ENCODE measurements around the gene PUM2.
"Not testable (repeated sequence)": the region's sequence is repeated elsewhere in the genome, so short reads cannot be mapped to it uniquely, and the experiment has no call there.

Gene PUM2

GRCh38 chr2:20240291-20240690 is 110.4 kb downstream of the PUM2 start:
- not testable (repeated sequence) for H3K9me3 ChIP-seq (ENCODE audit: control insufficient read depth, low read length); H3K36me3 ChIP-seq (ENCODE audit: control insufficient read depth, insufficient read depth, low read length); H3K27ac ChIP-seq (ENCODE audit: insufficient read depth, low read depth, low read length, poor library complexity, severe bottlenecking); H3K27me3 ChIP-seq (ENCODE audit: control insufficient read depth, insufficient read depth, low read length, poor library complexity, severe bottlenecking); H3K4me3 ChIP-seq (ENCODE audit: insufficient read depth, low read depth, low read length); H3K4me1 ChIP-seq (ENCODE audit: control insufficient read depth, insufficient read depth, low read length)
- WGBS, 2 experiments, result 90 to 95% methylated on average over 6 of the region's 6 CpGs

- Histone ChIP-seq H3K4me3 (ENCODE audit: insufficient read depth, low read depth, low read length) (no peak overlapping the region), H3K27ac (ENCODE audit: insufficient read depth, low read depth, low read length, poor library complexity, severe bottlenecking) (no peak overlapping the region), H3K4me1 (ENCODE audit: control insufficient read depth, insufficient read depth, low read length) (no peaks in the 10 kb centered on the region), H3K27me3 (ENCODE audit: control insufficient read depth, insufficient read depth, low read length, poor library complexity, severe bottlenecking) (no peaks in the 10 kb centered on the region), H3K36me3 (ENCODE audit: control insufficient read depth, insufficient read depth, low read length) (no peaks in the 10 kb centered on the region), H3K9me3 (ENCODE audit: control insufficient read depth, low read length) (no peaks in the 10 kb centered on the region)
- WGBS, 2 experiments, result 78 to 82% methylated on average over 5 of the region's 5 CpGs
These were observed 114.1 kb downstream of the PUM2 start for GRCh38 chr2:20236496-20236895.

- Histone ChIP-seq H3K4me1 (ENCODE audit: control insufficient read depth, insufficient read depth, low read length) (no peaks in the 10 kb centered on the region), H3K27ac (ENCODE audit: insufficient read depth, low read depth, low read length, poor library complexity, severe bottlenecking) (no peak overlapping the region), H3K4me3 (ENCODE audit: insufficient read depth, low read depth, low read length) (no peak overlapping the region), H3K36me3 (ENCODE audit: control insufficient read depth, insufficient read depth, low read length) (no peaks in the 10 kb centered on the region), H3K9me3 (ENCODE audit: control insufficient read depth, low read length) (no peaks in the 10 kb centered on the region), H3K27me3 (ENCODE audit: control insufficient read depth, insufficient read depth, low read length, poor library complexity, severe bottlenecking) (no peaks in the 10 kb centered on the region)
- WGBS, 2 experiments, result 89 to 91% methylated on average over 10 of the region's 10 CpGs
These were observed 114.9 kb downstream of the PUM2 start for GRCh38 chr2:20235655-20236305.

- WGBS, 2 experiments, result 100% methylated on average over 2 of the region's 2 CpGs
- not testable (repeated sequence) for H3K27ac ChIP-seq (ENCODE audit: insufficient read depth, low read depth, low read length, poor library complexity, severe bottlenecking); H3K27me3 ChIP-seq (ENCODE audit: control insufficient read depth, insufficient read depth, low read length, poor library complexity, severe bottlenecking); H3K4me1 ChIP-seq (ENCODE audit: control insufficient read depth, insufficient read depth, low read length); H3K4me3 ChIP-seq (ENCODE audit: insufficient read depth, low read depth, low read length); H3K36me3 ChIP-seq (ENCODE audit: control insufficient read depth, insufficient read depth, low read length); H3K9me3 ChIP-seq (ENCODE audit: control insufficient read depth, low read length)
These were observed 116.0 kb downstream of the PUM2 start for GRCh38 chr2:20234597-20234996.

GRCh38 chr2:20232837-20233207 is 117.8 kb downstream of the PUM2 start:
- Histone ChIP-seq H3K27me3 (ENCODE audit: control insufficient read depth, insufficient read depth, low read length, poor library complexity, severe bottlenecking) (no peaks in the 10 kb centered on the region), H3K9me3 (ENCODE audit: control insufficient read depth, low read length) (no peaks in the 10 kb centered on the region), H3K36me3 (ENCODE audit: control insufficient read depth, insufficient read depth, low read length) (no peaks in the 10 kb centered on the region), H3K4me1 (ENCODE audit: control insufficient read depth, insufficient read depth, low read length) (no peaks in the 10 kb centered on the region), H3K27ac (ENCODE audit: insufficient read depth, low read depth, low read length, poor library complexity, severe bottlenecking) (no peak overlapping the region), H3K4me3 (ENCODE audit: insufficient read depth, low read depth, low read length) (no peak overlapping the region)
- 94 to 95% methylated on average over 5 of the region's 5 CpGs for WGBS, 2 experiments

- Histone ChIP-seq H3K27me3 (ENCODE audit: control insufficient read depth, insufficient read depth, low read length, poor library complexity, severe bottlenecking) (no peaks in the 10 kb centered on the region), H3K4me3 (ENCODE audit: insufficient read depth, low read depth, low read length) (no peak overlapping the region), H3K4me1 (ENCODE audit: control insufficient read depth, insufficient read depth, low read length) (no peaks in the 10 kb centered on the region), H3K36me3 (ENCODE audit: control insufficient read depth, insufficient read depth, low read length) (no peaks in the 10 kb centered on the region), H3K9me3 (ENCODE audit: control insufficient read depth, low read length) (no peaks in the 10 kb centered on the region), H3K27ac (ENCODE audit: insufficient read depth, low read depth, low read length, poor library complexity, severe bottlenecking) (no peak overlapping the region)
- 70 to 71% methylated on average over 6 of the region's 6 CpGs for WGBS, 2 experiments
These were observed 119.0 kb downstream of the PUM2 start for GRCh38 chr2:20231598-20232026.

- Histone ChIP-seq H3K27ac (ENCODE audit: insufficient read depth, low read depth, low read length, poor library complexity, severe bottlenecking) (no peak overlapping the region), H3K36me3 (ENCODE audit: control insufficient read depth, insufficient read depth, low read length) (no peaks in the 10 kb centered on the region), H3K4me1 (ENCODE audit: control insufficient read depth, insufficient read depth, low read length) (no peaks in the 10 kb centered on the region), H3K9me3 (ENCODE audit: control insufficient read depth, low read length) (no peaks in the 10 kb centered on the region), H3K27me3 (ENCODE audit: control insufficient read depth, insufficient read depth, low read length, poor library complexity, severe bottlenecking) (peaks cover under 1% of the 10 kb centered on the region), H3K4me3 (ENCODE audit: insufficient read depth, low read depth, low read length) (no peak overlapping the region)
- 90 to 92% methylated on average over 6 of the region's 6 CpGs for WGBS, 2 experiments
These were observed 119.5 kb downstream of the PUM2 start for GRCh38 chr2:20231159-20231558.

- peaks cover 4% of the 10 kb centered on the region for H3K27me3 ChIP-seq (ENCODE audit: control insufficient read depth, insufficient read depth, low read length, poor library complexity, severe bottlenecking)
- H3K4me1 ChIP-seq (ENCODE audit: control insufficient read depth, insufficient read depth, low read length), result no peaks in the 10 kb centered on the region
- no peak overlapping the region for H3K4me3 ChIP-seq (ENCODE audit: insufficient read depth, low read depth, low read length)
- 94 to 96% methylated on average over 4 of the region's 4 CpGs for WGBS, 2 experiments
- no peaks in the 10 kb centered on the region for H3K9me3 ChIP-seq (ENCODE audit: control insufficient read depth, low read length)
- no peak overlapping the region for H3K27ac ChIP-seq (ENCODE audit: insufficient read depth, low read depth, low read length, poor library complexity, severe bottlenecking)
- H3K36me3 ChIP-seq (ENCODE audit: control insufficient read depth, insufficient read depth, low read length), result no peaks in the 10 kb centered on the region
These were observed 120.6 kb downstream of the PUM2 start for GRCh38 chr2:20230114-20230425.

GRCh38 chr2:20229322-20230113 is 121.1 kb downstream of the PUM2 start:
- H3K4me3 ChIP-seq (ENCODE audit: insufficient read depth, low read depth, low read length), result no peak overlapping the region
- H3K27ac ChIP-seq (ENCODE audit: insufficient read depth, low read depth, low read length, poor library complexity, severe bottlenecking), result no peak overlapping the region
- H3K9me3 ChIP-seq (ENCODE audit: control insufficient read depth, low read length), result no peaks in the 10 kb centered on the region
- no peaks in the 10 kb centered on the region for H3K36me3 ChIP-seq (ENCODE audit: control insufficient read depth, insufficient read depth, low read length)
- H3K4me1 ChIP-seq (ENCODE audit: control insufficient read depth, insufficient read depth, low read length), result no peaks in the 10 kb centered on the region
- peaks cover 4% of the 10 kb centered on the region for H3K27me3 ChIP-seq (ENCODE audit: control insufficient read depth, insufficient read depth, low read length, poor library complexity, severe bottlenecking)
- 88 to 92% methylated on average over 8 of the region's 8 CpGs for WGBS, 2 experiments

- H3K4me1 ChIP-seq (ENCODE audit: control insufficient read depth, insufficient read depth, low read length), result peaks cover 1% of the 10 kb centered on the region
- H3K27me3 ChIP-seq (ENCODE audit: control insufficient read depth, insufficient read depth, low read length, poor library complexity, severe bottlenecking), result peaks cover 4% of the 10 kb centered on the region
- H3K9me3 ChIP-seq (ENCODE audit: control insufficient read depth, low read length), result no peaks in the 10 kb centered on the region
- H3K36me3 ChIP-seq (ENCODE audit: control insufficient read depth, insufficient read depth, low read length), result no peaks in the 10 kb centered on the region
- WGBS, 2 experiments, result 90 to 92% methylated on average over 10 of the region's 10 CpGs
- H3K27ac ChIP-seq (ENCODE audit: insufficient read depth, low read depth, low read length, poor library complexity, severe bottlenecking), result no peak overlapping the region
- no peak overlapping the region for H3K4me3 ChIP-seq (ENCODE audit: insufficient read depth, low read depth, low read length)
These were observed 122.6 kb downstream of the PUM2 start for GRCh38 chr2:20227894-20228505.

Measured in ectodermal cell (in vitro differentiated cells).